Measurements from ENCODE around the gene CDKAL1.

DNA sequence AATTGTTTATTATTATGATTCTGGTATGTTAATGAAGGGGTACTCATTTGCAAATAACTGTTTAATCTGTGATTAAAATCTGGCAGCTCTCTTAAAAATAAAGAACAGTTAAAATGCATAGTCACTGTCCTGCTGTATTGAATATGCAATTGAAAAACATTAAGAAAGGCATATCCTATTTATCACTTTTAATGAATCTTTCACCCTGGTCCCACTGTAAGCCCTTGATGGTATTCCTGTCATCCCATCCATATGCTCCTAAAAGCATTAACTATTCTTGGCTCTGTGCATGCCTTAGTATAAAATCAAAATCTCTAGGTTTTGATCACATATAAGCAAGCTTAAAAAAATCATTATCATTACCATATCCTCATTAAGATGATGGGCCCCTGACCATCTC is 648.3 kb downstream of the CDKAL1 start:
- TF ChIP-seq, protein P1, sequence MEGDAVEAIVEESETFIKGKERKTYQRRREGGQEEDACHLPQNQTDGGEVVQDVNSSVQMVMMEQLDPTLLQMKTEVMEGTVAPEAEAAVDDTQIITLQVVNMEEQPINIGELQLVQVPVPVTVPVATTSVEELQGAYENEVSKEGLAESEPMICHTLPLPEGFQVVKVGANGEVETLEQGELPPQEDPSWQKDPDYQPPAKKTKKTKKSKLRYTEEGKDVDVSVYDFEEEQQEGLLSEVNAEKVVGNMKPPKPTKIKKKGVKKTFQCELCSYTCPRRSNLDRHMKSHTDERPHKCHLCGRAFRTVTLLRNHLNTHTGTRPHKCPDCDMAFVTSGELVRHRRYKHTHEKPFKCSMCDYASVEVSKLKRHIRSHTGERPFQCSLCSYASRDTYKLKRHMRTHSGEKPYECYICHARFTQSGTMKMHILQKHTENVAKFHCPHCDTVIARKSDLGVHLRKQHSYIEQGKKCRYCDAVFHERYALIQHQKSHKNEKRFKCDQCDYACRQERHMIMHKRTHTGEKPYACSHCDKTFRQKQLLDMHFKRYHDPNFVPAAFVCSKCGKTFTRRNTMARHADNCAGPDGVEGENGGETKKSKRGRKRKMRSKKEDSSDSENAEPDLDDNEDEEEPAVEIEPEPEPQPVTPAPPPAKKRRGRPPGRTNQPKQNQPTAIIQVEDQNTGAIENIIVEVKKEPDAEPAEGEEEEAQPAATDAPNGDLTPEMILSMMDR (IDR thresholded peaks at IDR 0.05; ENCODE audit: poor library complexity): no peak
- TF ChIP-seq EZH2 (IDR thresholded peaks at IDR 0.05; ENCODE audit: borderline replicate concordance) (no peak), EZH2phosphoT487 (IDR thresholded peaks at IDR 0.05; ENCODE audit: low read depth, severe bottlenecking, unreplicated experiment) (no peak)

Measured in hepatocyte (in vitro differentiated cells).